ENCODE measurements around the gene ODAD4.

ODAD4 gene

GRCh38 chr17:41971721-41972523 is 41.5 kb downstream of the ODAD4 start:
- DNase-seq (ENCODE audit: low read depth): no peak

- no peak for DNase-seq (ENCODE audit: low read depth)
These were observed 42.4 kb downstream of the ODAD4 start for GRCh38 chr17:41972571-41973407.

GRCh38 chr17:41973408-41973811 is 43.0 kb downstream of the ODAD4 start:
- DNase-seq (ENCODE audit: low read depth): no peak

- no peak for DNase-seq (ENCODE audit: low read depth)
These were observed 43.6 kb downstream of the ODAD4 start for GRCh38 chr17:41974031-41974430.

- DNase-seq (ENCODE audit: low read depth): no peak
These were observed 44.2 kb downstream of the ODAD4 start for GRCh38 chr17:41974658-41975057.

DNA sequence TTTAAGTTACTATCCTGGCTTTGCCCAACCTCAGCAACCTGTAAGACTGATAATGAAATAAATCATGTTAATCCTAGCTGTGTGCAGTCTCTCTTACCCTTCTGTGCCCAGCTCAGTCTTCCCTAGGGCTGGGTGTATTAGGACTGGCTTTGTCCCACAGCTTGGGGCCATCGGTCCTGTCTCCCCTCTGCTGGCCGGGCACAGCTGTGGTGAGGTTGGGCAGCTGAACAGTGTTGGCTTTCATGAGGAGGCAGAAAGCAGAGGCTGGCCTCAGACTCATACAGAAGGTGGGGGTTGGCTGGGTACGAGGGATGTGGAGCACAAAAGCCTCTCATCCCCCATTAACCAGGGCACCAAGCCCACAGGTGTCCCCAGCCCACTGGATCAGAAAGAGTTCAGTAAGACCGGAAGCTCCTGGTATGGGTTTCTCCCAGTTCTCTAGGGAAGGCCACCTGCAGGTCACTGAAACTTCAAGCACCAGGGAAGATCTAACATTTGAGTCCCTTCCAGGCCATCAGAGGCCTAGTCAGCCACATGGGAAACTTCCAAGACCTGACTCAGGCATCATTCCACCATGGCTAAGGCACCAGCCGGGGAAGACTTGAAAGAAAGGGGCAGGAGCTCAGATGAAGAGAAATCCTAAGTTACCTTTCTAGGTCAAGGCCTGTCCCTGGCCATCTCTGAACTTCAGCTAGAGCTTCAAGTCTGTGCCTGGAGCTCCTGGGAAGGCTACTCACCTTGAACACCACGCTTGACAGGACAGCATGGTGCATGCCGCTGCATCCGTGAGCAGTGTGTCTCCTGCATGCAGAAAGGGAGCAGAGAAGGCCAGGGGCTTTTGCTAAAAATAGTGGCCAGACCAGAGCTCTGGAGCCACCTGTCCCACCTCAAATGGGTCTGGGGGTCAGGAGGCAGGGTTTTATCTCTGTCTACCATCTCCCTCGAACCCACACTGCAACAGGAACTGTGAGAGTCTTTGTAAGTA is 45.0 kb downstream of the ODAD4 start:
- peak; percentile 54 for DNase-seq (ENCODE audit: low read depth)

- DNase-seq (ENCODE audit: low read depth): peak; percentile 27
These were observed 45.8 kb downstream of the ODAD4 start for GRCh38 chr17:41976142-41976768.

- DNase-seq (ENCODE audit: low read depth): no peak
These were observed 47.6 kb downstream of the ODAD4 start for GRCh38 chr17:41977991-41978390.

DNA sequence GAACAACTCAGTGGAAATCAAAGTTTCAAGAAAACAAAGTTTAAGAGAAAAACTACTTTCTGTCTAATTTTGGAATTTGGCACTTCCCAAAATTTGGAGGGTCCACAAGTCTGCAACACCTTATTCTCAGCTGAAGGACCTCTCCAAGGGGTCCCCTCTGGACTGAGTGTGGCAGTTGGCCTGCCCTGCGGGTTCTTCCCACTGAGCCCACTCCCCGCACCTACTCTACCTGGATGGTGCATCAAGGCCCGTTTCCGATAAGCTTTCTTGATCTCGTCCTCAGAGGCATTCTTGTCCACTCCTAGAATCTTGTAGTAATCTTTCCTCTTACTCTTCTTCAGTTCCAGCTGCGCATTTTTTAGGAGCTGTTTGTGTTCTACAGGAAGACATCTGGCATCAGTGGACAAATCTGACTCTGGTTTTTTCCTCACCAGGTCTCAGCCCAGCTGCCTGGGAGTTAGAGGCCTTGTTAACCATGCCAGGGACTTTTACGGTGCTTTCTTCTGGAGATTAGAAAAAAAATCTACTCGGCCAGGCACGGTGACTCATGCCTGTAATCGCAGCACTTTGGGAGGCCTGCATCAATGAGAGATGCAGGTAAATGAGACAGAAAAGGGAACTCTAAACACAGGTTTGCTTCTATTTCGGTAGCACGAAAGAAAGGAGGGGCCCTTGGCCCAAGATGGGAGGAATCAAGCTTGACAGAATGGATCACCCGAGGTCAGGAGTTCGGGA is 51.8 kb downstream of the ODAD4 start:
- DNase-seq (ENCODE audit: low read depth): no peak

GRCh38 chr17:41984454-41984853 is 54.0 kb downstream of the ODAD4 start:
- DNase-seq (ENCODE audit: low read depth): no peak

DNA sequence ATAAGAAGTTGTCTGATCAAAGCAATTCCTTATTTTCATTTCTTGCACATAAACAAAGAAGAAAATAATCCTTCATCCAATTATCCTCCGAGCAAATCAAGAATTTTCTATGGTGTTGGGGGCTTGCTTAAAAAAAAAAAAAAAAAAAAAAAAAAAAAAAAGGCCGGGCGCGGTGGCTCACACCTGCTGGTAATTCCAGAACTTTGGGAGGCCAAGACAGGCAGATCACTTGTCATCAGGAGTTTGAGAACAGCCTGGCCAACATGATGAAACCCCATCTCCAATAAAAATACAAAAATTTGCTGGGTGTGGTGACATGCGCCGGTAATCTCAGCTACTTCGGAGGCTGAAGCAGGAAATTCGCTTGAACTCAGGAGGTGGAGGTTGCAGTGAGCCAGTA is 55.5 kb downstream of the ODAD4 start:
- DNase-seq (ENCODE audit: low read depth): no peak

GRCh38 chr17:41986634-41987033 is 56.2 kb downstream of the ODAD4 start:
- no peak for DNase-seq (ENCODE audit: low read depth)

DNA sequence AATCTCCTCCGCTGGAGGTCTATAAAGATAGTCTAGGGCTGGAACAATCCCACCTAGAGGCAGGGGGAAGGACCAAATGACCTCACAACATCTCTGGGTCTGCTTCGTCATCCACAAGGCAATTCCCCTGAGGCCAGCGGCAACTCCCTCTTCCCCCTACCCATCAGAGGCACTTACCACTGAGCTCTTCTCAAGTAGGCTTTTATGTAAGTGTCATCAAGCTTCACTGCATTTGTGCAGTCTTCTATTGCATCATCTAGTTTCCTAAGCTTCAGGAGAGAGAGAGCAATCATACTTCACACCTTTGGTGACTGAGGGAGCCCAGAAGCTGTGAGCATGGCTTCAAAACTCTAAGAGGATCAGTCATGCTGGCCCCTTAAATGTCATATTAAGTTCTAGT is 57.2 kb downstream of the ODAD4 start:
- no peak for DNase-seq (ENCODE audit: low read depth)

- DNase-seq (ENCODE audit: low read depth): no peak
These were observed 58.0 kb downstream of the ODAD4 start for GRCh38 chr17:41988418-41988817.

GRCh38 chr17:41989702-41990419 is 59.4 kb downstream of the ODAD4 start:
- DNase-seq (ENCODE audit: low read depth): no peak

DNA sequence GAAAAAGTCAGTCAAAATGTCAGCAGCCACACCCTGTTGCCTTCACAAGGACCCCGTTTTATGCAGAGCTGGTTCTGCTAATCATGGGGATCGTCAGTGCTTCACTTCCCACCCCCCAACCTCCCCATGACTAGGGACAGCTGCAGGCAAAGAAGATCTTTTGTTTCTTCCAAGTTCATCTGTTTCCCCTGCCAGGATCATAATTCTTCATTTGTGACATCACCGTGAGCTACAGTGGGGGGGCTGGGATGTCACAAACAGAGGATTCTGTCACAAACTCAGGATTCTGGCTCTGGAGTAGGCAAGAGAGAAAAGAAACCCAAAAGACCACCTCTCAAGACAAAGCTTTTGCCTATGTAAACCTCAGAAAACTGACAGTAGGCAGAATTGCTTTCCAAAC is 62.2 kb downstream of the ODAD4 start:
- no peak for DNase-seq (ENCODE audit: low read depth)

DNA sequence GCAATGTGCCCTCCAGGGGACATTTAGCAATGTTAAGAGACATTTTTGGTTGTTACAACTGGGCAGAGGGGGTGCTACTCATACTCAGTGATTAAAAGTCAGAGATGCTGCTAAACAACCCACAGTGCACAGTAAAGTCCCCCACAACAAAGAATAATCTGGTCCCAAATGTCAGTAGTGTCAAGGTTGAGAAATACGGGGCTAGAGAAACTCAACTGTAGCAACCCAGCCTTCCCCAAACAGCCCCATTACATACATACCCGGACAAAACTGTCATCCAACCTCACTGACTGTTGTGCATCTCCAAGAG is 66.4 kb downstream of the ODAD4 start:
- no peak for DNase-seq (ENCODE audit: low read depth)

DNA sequence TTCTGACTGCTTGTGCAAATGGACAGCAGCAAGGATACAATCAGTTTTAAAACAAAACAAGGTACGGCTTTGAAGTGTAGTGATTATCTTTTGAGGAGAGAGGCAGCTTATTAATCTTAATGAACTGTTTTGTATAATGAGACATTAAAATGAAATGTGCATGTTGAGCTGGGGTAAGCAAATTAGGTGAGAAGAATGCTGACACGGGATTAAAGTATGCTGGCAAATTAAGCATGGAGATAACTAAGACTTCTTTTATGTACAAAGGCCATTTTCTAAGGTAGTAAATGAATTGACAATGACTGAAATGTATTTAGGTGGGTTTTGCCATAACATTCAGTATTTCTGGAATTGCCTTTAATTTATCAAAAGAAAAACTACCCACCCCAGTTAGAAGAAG is 68.1 kb downstream of the ODAD4 start:
- DNase-seq (ENCODE audit: low read depth): no peak

GRCh38 chr17:42000413-42001133 is 70.2 kb downstream of the ODAD4 start:
- DNase-seq (ENCODE audit: low read depth): no peak

- DNase-seq (ENCODE audit: low read depth): no peak
These were observed 71.3 kb downstream of the ODAD4 start for GRCh38 chr17:42001729-42002128.

Data from GM04504 (cell line).